AG09309 (cell line): ENCODE data around the gene ZNF606.
A peak's percentile ranks its signal among the peaks of the same experiment; 100 is the strongest.

Experiments
- DNase-seq: peaks from one replicate; pipeline ENCODE4 v3.0.0-alpha.2; 2010; ENCODE audit warnings: low read depth
- H3K4me3 ChIP-seq: 2 replicates; pipeline ENCODE4 v1.5.1; 2011; ENCODE audit warnings: mild to moderate bottlenecking, low read depth, low read length, moderate library complexity; ENCODE audit not compliant: control insufficient read depth
- TF ChIP-seq, protein P1 (sequence below): IDR thresholded peaks from 2 replicates; pipeline ENCODE4 v1.5.1; 2011; ENCODE audit warnings: mild to moderate bottlenecking, low read depth, low read length, inconsistent platforms; ENCODE audit not compliant: insufficient read depth, control insufficient read depth; ENCODE audit errors: missing control alignments

The ZNF606 gene

GRCh38 chr19:58034477-58034793 is 31.8 kb upstream of the ZNF606 start:
- DNase-seq: no peak
- TF ChIP-seq, protein P1, sequence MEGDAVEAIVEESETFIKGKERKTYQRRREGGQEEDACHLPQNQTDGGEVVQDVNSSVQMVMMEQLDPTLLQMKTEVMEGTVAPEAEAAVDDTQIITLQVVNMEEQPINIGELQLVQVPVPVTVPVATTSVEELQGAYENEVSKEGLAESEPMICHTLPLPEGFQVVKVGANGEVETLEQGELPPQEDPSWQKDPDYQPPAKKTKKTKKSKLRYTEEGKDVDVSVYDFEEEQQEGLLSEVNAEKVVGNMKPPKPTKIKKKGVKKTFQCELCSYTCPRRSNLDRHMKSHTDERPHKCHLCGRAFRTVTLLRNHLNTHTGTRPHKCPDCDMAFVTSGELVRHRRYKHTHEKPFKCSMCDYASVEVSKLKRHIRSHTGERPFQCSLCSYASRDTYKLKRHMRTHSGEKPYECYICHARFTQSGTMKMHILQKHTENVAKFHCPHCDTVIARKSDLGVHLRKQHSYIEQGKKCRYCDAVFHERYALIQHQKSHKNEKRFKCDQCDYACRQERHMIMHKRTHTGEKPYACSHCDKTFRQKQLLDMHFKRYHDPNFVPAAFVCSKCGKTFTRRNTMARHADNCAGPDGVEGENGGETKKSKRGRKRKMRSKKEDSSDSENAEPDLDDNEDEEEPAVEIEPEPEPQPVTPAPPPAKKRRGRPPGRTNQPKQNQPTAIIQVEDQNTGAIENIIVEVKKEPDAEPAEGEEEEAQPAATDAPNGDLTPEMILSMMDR: no peak
- no peak overlapping the region for H3K4me3 ChIP-seq

- no peak within 1 kb of the TSS for H3K4me3 ChIP-seq
- TF ChIP-seq, protein P1: no peak
- no peak for DNase-seq
These were observed 31.3 kb upstream of the ZNF606 start, which contains the start of gene ZSCAN1 for GRCh38 chr19:58033741-58034476. Gene ZSCAN1 (plus strand): TSS chr19:58034025. CDS start chr19:58037837, 3,812 bp downstream.

DNA sequence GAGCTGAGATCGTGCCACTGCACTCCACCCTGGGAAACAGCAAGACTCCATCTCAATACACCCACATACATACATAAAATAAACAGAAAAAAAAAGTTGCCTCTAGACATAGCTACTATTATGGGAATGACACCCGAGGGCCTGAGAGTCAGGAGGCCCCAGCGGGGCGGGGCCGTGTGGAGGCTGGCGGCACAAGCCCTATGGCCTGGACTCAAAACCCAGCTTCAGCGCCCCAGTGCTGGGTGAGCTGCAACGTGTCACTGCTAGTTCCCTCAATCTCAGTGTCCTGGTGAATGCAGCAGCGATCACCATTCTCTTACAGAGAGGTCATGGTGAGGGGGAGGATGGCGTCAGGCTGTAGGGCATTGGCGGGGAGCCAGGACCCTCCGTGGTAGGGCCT is 22.0 kb upstream of the ZNF606 start:
- no peak for DNase-seq
- TF ChIP-seq, protein P1: no peak
- H3K4me3 ChIP-seq: no peak overlapping the region

DNA sequence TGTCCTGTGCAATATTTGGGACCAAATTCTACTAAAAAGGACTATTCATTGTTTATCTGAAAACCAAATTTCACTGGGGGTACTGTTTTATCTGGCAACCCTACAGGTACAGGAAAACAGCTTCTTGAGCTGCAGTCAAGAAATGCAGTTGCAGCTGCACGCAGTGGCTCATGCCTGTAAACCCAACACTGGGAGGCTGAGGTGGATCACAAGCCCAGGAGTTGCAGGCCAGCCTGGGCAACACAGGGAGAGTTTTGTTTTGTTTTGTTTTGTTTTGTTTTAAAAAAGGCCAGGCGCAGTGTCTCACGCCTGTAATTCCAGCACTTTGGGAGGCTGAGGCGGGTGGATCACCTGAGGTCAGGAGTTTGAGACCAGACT is 19.7 kb upstream of the ZNF606 start:
- no peak overlapping the region for H3K4me3 ChIP-seq
- TF ChIP-seq, protein P1: no peak
- DNase-seq: no peak

DNA sequence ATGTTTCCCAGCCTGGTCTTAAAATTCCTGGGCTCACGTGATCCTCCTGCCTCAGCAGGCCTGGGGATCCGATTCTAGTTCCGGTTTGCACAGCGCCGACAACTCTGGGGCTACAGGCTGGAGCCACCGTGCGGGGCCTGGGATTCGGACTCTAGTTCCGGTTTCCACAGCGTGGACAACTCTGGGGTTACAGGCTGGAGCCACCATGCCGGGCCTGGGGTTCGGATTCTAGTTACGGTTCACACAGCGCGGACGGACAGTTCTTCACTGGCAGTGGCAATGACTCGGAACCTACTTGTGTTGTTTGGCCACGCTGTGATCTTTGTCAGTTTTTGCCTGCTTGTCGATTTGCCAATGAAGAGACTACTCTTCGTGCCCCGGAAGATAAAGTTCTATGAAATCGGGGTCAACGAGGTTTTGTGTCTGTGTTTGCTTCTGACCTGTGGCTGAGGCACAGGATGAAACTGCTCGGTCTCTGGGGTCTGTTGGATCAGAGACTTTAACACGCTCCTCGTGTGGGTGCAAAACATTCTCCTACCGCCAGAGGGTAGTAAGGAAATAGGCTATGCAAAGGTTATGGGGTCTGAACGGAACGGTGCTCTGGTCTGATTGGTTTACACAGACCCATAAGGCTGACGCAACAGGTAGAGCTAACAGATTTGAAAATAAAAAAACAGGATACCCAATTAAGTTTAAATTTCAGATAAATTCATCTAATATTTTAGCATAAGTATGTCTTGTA is 19.1 kb upstream of the ZNF606 start:
- no peak overlapping the region for H3K4me3 ChIP-seq
- TF ChIP-seq, protein P1: peak; percentile 54
- peak; percentile 31 for DNase-seq

DNA sequence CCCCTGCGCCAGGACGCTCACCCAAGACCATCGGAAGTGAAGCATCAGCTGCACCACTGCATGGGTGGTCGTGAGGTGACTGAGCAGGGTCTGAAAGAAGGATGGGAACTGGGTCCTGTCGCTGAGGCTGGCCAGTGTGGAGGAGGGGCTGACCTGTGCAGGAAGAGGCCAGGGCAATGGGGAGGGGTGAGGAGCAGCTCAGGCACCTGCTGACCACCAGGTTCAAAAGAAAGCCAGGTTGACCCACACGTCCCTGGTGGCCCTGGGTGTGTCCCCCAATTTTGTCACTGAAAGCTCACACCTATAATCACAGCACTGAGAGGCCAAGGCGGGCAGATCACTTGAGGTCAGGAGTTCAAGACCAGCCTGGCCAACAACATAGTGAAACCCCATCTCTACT is 17.5 kb upstream of the ZNF606 start:
- H3K4me3 ChIP-seq: no peak overlapping the region
- TF ChIP-seq, protein P1: no peak
- DNase-seq: no peak
